ENCODE data around the gene NOXA1.

Gene NOXA1

DNA sequence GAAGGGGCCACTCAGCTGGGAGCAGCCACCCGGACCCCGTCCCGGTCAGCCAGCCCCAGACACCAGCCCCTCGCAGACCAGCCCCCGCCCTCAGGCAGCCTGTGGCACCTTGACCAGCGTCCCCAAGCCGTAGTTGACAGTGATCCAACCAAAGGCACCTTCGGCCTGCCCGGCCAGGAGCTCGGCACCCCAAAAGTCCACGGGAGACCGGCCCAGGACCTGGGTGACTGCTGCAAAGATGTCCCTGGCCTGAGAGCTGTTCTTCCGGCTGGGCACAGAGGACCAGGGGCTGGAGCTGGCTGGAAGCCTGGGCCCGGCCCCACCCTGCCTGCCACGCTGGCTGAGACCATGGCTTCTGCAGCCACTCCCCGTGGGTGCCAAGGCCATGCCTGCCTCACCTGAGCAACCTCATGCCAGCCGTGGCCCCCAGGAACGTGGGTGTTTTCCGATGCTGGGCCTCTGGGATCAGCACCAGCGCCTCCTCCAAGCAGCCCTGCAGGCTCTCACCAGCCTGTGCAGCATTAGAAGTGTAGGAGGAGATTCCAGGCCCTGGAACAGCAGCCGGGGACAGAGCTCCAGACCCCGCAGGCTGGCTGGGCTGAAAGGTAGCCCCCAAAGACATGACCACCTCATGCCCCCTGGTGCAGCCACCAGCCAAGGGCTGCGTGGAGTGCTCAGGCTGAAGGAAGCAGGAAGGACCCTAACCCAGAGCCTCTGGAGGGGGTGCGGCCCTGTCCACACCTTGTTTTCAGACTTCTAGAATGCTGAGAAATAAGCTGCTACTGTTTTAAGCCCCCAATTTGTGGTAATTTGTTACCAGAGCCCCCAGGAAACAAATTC lies 13.8 kb downstream of the NOXA1 start:
- DNase-seq (ENCODE audit: low read depth, low spot score) = no peak
- TF ChIP-seq, protein P1, sequence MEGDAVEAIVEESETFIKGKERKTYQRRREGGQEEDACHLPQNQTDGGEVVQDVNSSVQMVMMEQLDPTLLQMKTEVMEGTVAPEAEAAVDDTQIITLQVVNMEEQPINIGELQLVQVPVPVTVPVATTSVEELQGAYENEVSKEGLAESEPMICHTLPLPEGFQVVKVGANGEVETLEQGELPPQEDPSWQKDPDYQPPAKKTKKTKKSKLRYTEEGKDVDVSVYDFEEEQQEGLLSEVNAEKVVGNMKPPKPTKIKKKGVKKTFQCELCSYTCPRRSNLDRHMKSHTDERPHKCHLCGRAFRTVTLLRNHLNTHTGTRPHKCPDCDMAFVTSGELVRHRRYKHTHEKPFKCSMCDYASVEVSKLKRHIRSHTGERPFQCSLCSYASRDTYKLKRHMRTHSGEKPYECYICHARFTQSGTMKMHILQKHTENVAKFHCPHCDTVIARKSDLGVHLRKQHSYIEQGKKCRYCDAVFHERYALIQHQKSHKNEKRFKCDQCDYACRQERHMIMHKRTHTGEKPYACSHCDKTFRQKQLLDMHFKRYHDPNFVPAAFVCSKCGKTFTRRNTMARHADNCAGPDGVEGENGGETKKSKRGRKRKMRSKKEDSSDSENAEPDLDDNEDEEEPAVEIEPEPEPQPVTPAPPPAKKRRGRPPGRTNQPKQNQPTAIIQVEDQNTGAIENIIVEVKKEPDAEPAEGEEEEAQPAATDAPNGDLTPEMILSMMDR (IDR thresholded peaks at IDR 0.05; ENCODE audit: low read depth, low read length) = no peak
- in situ Hi-C loops (cut with HindIII; ENCODE audit: low sequenced_read_pairs) = no loop called here

DNA sequence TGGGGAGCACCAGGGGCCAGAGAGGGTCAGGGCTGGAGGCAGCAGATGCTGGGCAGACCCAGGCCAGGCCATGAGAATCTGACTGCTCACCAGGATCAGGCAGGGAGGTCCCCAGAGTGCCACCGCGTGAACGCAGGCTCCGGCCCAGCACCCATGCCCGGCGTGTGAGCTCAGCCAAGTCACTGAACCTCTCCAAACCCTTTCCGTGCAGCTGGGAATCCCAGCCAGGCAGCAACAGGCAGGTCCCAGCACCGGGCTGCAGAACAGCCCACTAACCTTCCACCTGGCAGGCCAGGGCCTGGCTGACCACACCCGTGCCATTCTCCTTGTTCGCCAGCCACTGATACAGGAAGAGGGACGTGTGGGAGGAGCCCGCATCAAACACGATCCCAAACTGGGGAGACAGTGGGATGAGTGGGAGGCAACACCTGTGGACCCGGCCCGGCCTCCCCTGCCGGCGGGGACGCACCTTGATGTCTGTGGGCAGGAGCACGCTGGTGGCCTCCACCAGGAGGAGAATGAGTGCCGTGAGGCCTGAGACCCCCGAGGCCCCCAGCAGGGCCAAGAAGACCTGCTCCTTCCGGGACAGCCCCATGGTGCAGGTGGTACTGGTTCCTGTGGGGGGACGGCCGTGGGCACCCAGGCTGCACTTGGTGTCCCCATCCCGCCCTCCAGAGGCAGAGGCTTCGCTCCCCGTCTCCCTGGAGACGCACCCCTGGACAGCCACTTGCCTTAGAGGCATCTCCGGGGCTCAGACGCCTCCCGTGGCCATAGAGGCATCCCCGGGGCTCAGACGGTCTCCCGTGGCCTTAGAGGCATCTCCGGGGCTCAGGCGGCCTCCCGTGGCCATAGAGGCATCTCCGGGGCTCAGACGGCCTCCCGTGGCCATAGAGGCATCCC lies 14.7 kb downstream of the NOXA1 start:
- H3K4me3 ChIP-seq (ENCODE audit: low read depth, low read length) = no peak overlapping the region
- TF ChIP-seq, protein P1 (IDR thresholded peaks at IDR 0.05; ENCODE audit: low read depth, low read length) = no peak
- in situ Hi-C loops (cut with HindIII; ENCODE audit: low sequenced_read_pairs) = no loop called here
- DNase-seq (ENCODE audit: low read depth, low spot score) = no peak

More for the DNA sequence above, 13.8 kb downstream of the NOXA1 start:
- no peak overlapping the region for H3K4me3 ChIP-seq (ENCODE audit: low read depth, low read length)

DNA sequence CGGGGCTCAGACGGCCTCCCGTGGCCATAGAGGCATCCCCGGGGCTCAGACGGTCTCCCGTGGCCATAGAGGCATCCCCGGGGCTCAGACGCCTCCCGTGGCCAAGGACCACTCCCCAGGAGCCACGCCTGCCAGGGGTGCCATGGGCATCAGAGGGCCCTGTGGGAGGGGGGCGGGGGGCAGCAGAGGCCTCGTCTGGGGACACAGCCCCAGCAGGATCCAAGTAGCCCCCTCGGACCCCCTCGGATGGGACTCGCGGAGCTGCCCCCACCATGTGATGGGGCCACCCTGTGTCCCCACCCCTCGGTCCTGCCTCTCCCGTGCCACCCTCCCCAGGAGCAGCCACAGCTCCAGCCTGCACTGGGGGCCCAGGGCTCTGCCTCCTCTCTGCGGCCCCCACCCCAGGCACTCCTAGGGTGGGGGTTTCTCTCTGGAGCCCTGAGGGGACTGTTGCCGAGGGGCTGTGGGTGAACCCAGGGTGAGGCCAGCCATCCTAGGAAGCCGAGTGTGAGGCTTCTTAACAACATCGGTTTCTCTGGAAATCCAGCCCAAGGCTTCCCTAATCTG lies 15.5 kb downstream of the NOXA1 start:
- H3K4me3 ChIP-seq (ENCODE audit: low read depth, low read length) = no peak overlapping the region
- TF ChIP-seq, protein P1 (IDR thresholded peaks at IDR 0.05; ENCODE audit: low read depth, low read length) = no peak
- in situ Hi-C loops (cut with HindIII; ENCODE audit: low sequenced_read_pairs) = no loop called here
- DNase-seq (ENCODE audit: low read depth, low spot score) = no peak

DNA sequence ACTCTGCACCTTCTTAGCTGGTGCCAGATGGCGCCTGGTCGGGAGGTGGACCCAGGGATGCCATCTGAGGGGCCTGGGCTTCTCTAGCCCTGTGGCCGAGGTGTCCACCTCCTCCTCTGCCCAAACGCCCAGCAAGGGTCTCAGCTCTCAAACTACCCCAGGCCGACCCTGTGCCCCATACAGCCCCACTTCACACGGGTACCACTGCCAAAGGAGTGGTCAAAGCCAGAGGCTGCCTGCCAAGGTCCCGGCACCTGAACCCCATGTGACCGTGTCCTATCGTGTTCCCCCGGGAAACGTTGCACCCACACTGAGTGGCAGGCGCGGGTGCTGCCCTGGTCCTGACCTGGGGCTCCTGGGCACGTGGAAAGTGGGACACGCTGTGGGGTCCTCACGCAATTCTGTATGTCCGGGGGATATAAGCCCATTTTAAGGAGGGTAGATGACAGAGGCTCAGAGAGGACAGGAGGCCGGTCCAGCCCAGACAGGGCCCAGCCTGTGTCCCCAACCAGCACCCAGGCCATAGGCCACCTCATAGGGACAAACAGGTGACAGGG lies 16.0 kb downstream of the NOXA1 start:
- in situ Hi-C loops (cut with HindIII; ENCODE audit: low sequenced_read_pairs) = no loop called here
- DNase-seq (ENCODE audit: low read depth, low spot score) = no peak
- H3K4me3 ChIP-seq (ENCODE audit: low read depth, low read length) = no peak overlapping the region
- TF ChIP-seq, protein P1 (IDR thresholded peaks at IDR 0.05; ENCODE audit: low read depth, low read length) = no peak

DNA sequence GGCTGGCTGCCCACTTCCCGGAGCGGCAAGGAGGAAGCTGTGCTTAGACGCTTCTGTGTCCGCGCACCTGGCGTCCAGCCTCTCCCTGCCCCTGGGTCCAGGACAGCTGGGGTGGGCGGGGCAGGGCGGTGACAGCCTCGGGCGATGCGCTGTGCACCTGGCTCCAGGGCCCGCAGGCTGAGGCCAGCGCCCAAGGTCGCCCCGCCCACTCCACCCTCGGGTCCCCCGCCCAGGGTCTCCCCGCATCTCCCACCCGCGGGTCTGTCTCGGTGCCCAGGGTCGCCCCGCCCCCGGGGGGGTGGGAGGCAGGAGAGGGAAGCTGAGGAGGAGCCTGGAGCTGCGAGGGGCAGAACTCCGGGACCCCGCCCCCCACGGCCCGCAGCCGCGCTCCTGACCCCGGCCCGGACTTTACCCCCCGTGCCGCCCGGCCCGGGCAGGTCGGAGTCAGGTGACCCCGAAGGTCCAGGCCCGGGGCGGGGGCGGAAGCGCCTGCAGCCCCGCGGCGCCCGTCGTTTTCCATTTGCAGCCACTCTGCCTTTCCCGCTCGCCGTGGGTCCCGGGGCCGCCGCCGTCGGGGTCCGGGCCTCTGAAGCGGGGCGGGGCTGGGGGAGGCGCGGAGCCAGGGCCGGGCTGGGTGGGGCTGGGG lies 18.2 kb downstream of the NOXA1 start, which contains the start of gene ENTPD8:
Gene ENTPD8, minus strand, starts transcription at position 69 of the 646 bp plus-strand sequence. CDS start 3,072 bp downstream, outside the sequence.
- DNase-seq (ENCODE audit: low read depth, low spot score) = no peak
- TF ChIP-seq, protein P1 (IDR thresholded peaks at IDR 0.05; ENCODE audit: low read depth, low read length) = no peak
- in situ Hi-C loops (cut with HindIII; ENCODE audit: low sequenced_read_pairs) = no loop called here
- H3K4me3 ChIP-seq (ENCODE audit: low read depth, low read length) = no peak within 1 kb of the TSS

All from astrocyte of the spinal cord (primary cell).